Stimulated activated CD8-positive, alpha-beta memory T cell treated with anti-CD3 and anti-CD28 coated beads, Interleukin-4, amount 100 ng/mL, for 4 hours (primary cell): ENCODE measurements around the gene LMTK2.

ENCODE experiments used
- DNase-seq, 2 donors: peaks; one replicate each; pipeline ENCODE4 v3.0.0-alpha.2; 2020; ENCODE audit warnings: low read depth in 2 of 2, low spot score in 1 of 2

Gene LMTK2

DNA sequence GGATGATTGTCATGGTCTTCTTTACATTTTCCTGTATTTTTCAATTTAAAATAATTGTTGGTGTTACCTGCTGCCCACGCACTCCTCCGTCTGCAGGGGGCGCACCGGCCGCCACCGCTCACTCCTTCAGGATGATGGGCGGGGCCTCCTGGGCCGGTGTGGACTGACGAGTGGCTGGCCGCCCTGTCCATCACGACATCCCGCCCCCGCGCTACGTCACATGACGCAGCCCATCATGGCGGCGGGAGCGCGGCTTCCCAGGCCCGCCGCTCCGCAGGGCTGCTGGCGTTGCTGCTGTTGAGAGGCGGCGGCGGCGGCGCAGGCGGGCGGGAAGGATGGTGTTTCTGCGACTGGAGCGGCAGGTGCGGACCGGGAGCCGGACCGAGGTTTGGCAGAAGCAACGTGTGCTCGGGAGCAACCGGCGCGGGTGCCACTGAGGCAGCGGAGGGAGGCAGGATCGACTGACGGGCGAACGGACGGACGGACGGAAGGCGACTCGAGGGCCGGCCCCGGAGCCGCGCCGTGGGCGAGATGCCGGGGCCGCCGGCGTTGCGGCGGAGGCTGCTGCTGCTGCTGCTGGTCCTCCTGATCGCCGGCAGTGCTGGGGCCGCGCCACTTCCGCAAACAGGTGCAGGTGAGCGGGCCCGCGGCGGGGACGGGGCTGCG, at the start of gene LMTK2:
Gene LMTK2, plus strand, starts transcription at position 216 of the 666 bp plus-strand sequence. Its CDS starts 316 bp downstream, at position 532.
- peak; percentile 88 to 96 for DNase-seq

DNA sequence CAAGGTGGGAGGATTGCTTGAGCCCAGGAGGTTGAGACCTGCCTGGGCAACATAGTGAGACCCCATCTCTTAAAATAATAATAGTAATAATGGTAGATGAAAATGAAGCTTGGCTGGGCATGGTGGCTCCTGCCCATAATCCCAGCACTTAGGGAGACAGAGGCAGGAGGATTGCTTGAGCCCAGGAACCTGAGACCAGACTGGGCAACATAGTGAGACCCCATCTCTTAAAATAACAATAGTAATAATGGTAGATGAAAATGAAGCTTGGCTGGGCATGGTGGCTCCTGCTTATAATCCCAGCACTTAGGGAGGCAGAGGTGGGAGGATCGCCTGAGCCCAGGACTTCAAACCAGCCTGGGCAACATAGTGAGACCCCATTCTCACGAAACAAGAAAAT, 49.5 kb upstream of the LMTK2 start:
- DNase-seq, result no peak

DNA sequence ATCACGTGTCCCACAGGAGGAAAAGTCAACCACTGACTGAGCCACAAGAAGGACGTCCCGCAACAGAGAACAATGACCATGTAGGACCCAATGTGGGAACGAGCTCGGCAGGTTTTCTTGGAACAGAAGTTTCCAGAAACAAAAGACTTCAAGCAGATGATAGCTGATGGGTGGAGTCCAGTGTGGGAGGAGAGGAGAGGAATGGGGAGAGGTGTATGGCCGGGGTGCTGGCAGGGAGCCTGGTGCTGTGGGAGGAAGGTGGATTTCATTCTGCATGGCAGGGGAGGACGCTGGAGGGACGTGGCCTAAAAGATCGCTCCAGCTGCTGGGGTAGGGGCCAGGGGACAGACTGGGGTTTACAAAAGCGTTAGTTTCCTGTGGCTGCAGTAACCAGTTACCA, 48.5 kb upstream of the LMTK2 start:
- no peak for DNase-seq

DNA sequence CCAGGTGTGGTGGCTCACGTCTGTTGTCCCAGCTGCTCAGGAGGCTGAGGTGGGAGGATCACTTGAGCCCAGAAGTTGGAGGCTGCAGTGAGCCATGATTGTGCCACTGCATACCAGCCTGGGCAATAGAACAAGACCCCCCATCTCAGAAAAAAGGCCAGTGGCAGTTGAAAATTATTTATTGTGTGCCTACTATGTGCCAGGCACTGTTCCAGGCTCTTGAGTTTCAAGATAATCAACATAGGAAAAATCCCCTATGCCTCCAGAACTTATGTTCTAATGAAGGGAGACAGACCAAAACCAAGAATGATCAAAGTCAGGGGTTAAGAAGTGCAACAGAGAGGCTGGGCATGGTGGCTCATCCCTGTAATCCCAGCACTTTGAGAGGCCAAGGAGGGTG, 42.4 kb upstream of the LMTK2 start:
- no peak for DNase-seq

DNA sequence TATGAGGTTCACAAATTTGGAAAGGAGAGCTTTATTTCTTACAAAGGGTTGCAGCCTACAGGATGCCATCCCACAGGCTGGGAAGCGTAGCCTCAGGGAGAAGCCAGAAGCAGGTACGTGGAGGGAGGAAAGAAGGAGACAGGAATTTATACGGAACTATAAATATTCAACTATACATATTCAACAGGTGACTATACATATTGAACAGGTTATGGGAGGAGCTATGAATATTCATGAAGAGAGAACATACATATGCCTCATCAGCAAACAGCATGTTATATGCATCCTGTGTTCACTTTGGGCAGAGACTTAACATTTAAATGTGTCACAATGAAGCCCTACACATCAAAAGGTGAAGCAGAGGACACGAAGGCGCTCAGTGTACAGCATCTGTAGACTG, 40.5 kb upstream of the LMTK2 start:
- DNase-seq, result no peak

DNA sequence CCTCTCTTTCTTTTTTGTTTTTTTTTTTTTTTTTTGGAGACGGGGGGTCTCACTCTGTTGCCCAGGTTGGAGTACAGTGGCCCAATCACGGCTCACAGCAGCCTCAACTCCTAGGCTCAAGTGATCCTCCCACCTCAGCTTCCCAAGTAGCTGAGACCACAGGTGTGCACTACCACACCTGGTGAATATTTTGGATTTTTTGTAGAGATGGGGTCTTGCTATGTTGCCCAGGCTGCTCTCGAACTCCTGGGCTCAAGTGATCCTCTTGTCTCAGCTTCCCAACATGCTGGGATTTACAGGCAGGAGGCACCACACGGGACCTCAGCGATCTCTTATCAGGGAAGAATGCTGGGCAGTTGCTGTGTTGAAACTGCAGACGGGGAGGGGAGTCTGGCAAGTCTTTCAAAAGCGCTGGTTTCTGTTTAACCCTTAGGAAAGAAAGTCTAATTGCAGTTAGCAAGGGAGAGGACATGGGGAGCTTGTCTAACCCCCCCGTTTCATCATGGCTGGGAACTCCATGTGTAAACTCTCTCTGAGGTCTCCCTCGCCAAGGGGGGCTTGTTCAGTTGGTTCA, 39.6 kb upstream of the LMTK2 start:
- no peak for DNase-seq

DNA sequence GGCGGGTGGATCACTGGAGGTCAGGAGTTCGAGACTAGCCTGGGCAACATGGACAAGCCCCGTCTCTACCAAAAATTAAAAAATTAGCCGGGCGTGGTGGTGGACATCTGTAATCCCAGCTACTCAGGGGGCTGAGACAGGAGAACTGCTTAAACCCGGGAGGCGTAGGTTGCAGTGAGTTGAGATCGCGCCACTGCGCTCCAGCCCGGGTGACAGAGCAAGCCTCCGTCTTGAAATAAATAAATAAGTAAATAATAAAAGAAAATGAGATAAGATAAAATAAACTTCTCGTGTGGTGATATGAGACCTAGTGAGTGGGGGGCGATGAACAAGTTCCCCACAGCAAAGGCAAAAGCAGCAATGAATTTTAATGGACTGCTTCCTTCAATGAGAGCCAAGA, 33.6 kb upstream of the LMTK2 start:
- no peak for DNase-seq

DNA sequence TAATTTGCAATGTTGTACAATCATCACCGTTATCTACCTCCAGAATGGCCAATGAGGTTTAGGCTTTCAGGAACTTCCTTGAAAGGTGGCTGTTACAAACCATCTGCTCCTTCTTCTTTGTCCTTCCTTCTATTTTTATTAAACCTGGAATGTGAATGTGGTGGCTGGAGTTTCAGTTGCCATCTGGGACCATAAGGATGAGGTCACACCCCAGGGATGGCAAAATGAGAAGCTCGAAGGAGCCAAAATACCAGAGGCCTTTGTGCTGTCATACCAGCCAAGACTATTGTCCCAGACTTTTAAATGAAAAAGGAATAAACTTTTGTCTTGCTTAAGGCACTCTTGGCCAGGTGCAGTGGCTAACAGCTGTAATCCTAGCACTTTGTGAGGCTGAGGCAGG, 30.9 kb upstream of the LMTK2 start:
- DNase-seq, result no peak

DNA sequence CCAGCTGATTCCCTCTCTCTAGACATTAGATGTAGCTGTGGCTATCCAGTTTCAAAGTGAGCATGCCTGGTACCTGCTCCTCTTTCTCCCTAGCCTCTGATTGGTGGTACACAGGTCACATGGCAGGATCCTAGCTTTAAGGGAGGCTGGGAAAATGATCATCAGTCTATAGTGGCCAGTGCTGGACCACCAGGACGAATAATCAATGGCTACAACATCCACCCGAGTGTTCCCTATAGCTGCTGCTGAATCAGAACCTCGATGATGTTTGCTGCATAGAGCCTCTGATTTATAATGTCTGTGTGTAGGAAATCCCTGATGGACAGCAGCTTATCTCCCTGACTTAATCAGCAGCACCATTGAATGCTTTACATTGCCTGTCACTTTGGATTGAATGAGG, 28.9 kb upstream of the LMTK2 start:
- no peak for DNase-seq

DNA sequence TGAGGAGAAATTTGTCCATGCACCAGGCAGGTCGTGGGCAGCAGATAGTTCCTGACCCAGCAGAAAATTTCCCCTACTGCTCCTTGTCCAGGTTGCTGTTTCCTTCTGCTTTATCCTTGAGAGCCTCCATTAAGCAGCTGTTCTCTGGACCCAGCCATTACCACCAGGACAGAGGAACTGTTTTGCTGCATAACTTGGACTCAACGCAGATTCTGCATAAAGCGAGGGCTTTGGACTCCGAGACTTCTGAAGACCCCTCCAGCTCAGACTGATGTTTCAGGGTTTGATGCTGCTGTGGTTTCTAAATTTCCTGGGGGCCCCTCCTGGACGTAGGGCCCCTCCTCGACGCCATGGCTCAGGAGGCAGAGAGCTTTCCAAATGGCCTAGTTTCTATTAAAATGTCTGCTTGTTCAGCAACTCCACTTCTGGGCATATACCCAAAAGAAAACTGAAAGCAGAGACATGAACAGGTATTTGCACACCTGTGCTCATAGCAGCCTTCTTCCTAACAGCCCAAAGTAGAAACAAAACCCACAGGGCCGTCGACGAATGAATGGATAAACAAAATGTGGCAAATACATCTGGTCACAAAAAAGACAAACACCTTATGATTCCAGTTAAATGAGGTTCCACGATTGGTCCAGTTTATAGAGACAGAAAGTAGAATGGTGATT, 28.3 kb upstream of the LMTK2 start:
- no peak for DNase-seq

DNA sequence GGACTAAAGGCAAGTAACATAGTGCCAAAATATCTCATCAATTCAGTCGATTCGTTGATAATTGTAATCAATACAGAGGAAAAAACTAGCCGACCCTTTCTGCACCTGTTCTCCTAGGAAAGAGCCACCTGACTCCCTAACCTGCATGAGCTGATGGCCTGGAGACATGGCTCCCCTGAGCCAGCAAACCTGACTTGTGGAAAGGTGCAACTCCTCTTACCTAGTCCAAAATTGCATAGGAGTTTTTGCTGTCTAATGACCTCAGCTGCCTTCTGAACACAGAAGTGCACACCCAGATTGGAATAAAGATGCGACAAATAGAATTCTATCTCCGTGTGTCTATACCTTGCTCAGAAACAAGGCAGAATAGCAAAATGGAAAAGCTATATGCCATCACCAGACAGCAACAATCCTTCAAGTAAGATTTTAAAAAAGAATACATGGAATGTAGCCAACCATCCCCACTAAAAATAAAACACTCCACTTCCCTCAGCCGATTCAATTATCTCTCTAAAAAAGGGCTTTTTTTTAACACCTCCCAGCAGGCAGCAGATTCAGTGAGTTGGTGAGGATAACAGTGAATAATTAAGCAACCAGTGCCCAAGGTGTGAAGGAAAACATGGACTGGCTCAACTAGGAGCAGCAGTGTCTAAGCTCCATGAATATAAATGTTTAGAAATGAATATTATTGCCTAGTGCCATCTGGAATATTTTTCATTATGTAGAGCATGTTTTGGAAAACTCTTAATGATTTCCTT, 26.6 kb upstream of the LMTK2 start:
- no peak for DNase-seq

DNA sequence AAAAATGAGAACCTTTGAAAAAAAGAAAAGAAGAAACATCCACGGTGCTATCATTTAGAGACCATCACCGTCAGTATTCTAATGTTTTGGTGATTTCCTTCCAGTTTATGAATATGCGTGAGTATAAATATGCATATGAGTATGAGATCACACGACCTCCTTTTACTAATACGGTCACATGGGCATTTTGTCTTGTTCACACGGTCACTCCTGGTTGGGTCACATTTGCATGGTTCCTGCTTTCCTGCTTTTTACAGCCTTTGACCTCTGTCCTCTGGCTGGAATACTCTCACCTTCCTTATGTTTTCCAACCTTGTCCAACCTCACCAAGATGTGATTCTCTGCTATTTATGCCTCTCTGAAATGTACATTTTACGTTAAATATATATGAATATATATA, 25.3 kb upstream of the LMTK2 start:
- no peak for DNase-seq

DNA sequence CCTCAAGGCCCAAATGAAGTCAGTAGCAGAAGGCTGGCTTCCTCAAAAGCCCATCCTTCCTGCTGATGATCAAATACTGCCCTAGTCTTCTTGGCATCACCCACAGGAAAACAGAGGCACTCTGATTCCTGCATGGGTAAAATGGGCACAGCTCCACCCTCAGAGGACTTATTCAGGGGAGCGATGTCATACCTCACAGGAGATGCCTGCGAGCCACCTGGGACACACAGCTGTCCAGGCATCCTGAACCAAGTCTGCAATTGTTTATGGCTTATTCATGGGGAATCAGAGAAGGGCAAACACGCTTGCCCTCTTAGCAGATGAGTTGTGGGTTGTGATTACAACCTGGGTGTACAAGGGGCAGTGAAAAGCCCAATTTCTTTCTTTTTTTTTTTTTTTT, 22.0 kb upstream of the LMTK2 start:
- no peak for DNase-seq

DNA sequence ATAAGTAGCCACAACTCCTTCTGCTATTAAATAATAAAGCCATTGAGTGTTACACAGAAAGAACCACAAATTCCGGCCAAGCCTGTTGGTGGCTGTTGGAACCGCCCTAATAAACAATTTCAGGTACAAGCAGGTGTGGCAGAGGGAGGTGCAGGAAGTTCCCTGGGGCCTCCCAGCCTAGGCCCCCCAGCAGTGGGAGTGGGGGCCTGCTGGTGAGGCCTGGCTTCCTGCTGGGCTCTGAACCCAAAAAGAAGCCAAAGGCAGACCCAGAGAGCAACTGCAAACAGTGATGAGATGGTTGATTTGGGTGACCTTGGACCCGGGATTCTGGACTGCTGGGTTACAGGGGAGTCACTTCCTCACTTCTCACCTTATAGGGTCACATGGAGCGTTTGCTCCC, 21.0 kb upstream of the LMTK2 start:
- DNase-seq, result no peak

DNA sequence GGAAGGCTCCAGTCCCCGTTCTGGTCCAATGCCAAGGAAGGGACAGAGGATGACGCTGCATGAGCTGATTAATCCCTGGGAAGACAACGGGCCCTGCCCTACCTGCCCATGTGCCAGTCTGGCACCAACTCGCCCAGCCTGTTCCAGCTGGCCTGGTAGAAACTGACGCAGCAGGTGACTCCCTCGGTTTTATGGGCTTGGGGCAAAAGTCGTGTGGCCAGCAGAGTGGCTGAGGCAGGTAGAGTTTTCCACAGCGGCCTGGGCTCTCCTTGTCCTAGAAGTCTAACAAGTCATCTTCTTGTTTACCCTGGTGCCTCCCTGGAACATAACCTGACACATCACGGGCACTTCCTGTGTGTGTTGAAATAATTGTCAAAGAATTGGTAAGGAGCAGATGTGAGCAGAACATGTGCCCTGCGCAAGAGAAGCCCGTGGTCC, 20.4 kb upstream of the LMTK2 start:
- no peak for DNase-seq

DNA sequence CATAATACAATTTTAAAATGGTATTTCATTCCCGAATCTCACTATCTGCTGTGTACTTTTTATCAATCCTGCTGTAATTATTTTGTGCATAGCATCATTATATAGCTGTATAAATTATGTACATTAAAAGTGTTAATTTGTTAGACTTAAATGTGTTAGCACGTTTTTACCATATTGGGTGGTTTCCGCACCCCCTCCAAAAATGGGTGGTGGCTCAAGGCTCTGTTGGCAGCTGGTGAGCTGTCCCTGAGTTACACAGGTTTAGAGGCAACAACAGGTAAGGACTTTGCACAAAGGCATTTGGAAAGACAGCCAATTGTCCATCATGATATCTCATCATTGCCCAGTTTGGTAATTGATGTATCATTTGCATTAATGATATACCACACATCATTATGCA, 18.6 kb upstream of the LMTK2 start:
- no peak for DNase-seq

DNA sequence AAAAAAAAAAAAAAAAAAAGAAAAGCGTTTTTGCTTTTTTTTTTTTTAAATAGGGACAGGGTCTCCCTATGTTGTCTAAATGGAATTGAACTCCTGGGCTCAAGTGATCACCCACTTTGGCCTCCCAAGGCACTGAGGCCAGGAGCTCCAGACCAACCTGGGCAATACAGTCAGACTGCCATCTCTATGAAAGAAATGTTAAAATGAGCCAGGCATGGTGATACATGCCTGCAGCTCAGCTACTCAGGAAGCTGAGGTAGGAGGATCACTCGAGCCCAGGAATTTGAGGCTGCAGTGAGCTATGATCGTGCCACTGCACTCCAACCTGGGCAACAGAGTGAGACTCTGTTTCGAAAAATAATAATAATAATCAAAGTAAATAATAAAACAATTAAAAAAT, 16.5 kb upstream of the LMTK2 start:
- no peak for DNase-seq

DNA sequence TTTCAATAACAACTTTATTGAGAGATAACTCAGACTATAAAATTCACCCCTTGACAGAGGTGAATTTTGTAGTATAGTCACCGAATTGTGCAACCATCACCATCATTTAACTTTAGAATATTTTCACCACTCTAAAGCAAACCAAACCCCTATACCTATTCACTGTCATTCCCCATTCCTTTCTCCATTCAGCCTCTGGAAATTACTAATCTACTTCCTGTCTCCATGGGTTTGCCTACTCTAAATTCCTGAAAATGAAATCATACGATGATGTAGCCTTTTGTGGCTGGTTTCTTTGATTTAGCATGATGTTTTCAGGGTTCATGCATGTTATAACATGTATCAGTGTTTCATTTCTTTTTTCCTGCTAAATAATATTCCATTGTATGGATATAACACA, 15.6 kb upstream of the LMTK2 start:
- no peak for DNase-seq

DNA sequence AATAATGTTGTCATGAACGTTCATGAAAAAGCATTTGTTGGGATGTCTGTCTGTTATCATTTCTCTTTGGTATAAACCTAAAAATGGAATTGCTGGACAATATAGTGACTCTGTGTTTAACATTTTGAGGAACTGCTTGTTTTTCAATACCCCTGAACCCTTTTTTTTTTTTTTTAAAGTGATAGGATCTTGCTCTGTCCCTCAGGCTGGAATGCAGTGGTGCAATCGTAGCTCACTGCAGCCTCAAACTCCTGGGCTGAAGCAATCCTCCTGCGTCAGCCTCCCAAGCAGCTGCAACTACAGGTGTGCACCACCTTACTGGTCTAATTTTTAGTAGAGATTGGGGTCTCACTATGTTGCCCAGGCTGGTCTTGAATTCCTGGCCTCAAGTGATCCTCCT, 15.1 kb upstream of the LMTK2 start:
- DNase-seq, result no peak

DNA sequence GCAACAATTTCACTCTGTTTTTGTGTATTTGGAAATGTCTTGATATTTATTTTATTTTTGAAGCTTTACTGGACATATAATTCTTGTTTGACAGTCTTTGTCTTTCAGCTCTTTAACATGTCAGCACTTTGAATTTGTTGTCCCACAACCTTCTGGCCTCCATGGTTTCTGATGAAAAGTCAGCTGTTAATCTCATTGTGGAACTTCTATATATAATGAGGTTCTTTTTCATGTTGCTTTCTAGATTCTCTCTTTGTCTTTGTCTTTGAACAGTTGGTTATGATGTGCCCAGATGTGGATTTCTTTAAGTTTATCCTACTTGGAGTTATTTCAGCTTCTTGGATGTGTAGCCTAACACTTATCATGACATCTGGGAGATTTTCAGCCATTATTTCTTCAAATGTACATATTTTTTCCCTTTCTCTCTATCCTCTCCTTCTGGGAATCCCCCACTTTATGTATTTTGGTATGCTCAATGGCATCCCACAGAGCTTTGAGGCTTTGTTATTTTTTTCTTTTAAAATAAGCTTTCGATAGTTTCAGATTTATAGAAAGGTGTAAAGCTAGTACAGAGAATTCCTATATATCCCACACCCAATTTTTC, 9.5 kb upstream of the LMTK2 start:
- DNase-seq, result no peak

DNA sequence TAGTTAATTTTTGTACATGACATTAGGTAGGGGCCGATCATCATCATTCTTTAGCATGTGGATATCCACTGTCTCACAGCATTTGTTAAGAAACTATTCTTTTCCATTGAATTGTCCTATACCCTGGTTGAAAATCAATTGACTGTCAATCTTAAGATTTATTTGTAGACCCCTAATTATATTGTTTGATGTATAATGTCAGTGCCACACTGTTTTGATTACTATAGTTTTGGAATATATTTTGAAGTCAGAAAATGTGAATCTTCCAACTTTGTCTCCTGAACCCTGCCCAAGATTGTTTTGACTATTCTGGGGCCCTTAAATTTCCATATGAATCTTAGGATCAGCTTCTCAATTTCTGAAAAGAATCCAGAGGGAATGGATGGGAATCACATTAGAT, 6.6 kb upstream of the LMTK2 start:
- DNase-seq, result no peak

DNA sequence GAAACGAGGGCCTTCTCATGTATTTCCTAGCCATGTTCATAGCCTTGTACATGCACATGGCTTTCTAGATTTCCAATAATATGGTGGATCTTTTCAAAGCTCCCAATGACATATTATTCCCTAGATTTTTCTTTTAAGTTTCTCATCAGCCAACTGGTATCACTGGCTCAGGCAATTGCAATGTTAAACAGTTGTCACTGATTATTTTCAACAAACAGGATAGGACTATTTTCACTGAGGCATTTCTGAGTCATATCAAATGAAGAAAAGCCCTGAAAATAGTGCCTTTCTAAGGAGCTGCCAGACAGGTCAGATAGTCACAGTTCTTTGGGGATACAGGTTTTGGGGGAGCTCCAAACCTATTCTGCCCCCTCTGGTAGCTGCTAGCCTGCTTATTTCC, 4.5 kb upstream of the LMTK2 start:
- DNase-seq, result no peak
